Measurements from ENCODE around the gene TEX11.

TEX11 gene

DNA sequence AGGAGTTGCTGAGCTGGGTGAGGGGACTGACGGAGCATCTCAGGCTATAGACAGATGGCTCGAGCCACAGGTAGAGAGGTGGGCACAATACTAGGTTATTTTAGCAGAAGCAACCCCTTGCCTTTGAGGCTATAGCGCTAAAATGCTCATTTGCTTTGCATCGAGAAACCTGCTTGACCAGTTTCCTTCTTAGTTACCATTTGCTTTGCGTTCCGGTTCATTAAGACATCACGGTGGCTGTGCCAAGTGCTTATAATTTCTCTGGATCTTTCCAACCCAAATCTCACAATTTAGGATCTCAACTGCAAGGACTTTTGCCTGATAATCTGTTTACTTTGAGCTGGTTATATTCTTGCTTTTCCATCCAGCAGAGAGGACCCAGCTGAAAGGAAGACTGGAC is 423.0 kb downstream of the TEX11 start:
- no peak for DNase-seq

DNA sequence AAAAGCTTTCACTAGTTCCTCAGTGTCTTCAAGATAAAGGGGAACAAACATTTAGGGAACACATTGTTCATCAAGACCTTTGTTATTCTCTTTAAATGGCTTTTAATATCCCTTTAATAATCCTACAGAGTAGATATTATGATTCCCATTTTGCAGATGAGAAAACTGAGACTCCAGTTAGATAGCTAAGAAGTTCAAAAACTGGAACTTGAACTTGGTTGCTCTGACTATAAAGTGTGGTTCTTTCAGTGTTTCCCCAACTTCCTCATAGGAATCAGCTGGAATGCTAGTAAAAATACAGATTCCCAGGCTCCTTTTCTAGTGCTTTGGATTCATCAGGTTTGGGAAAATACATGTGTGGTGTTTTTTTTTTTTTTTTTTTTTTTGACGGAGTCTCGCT is 426.2 kb downstream of the TEX11 start:
- DNase-seq, result no peak

GRCh38 chrX:70481471-70482270 is 426.8 kb downstream of the TEX11 start:
- no peak for DNase-seq

- DNase-seq, result no peak
These were observed 427.9 kb downstream of the TEX11 start for GRCh38 chrX:70480660-70481018.

DNA sequence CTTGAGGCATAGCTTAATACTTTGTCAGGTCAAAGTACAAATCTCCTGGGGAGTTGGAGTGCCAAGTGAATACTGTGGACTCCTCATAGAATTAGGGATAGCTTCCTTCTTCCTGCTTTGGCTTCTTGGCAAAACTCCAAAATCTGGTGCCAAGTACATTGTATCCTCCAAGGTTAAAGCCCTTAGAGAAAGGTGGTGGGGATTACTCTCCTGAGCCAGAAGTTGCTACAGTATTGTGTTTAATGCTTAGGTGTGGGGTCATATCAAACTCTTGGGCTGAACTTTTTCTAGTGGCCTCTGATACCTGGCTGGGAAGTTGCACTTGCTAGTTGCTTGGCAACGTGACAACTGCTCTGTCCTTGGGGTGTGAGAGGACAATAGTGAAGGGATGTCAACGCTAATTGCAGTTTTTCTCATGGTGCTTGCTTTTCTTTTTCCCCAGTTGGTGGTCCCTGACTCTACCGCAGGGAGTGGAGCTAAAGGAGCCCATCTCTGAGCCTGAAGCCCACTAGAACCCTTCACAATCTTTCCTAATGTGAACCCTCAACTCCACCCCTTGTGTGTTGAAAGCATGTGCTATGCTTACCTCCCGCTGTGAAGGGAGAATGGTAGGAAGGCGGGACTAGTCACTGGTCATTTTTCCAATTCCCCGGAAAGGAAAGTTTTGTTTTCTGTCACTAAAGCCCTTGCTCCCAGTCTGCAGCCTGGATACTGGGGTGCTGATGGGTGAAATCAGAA is 428.4 kb downstream of the TEX11 start:
- DNase-seq, result no peak

GRCh38 chrX:70479247-70479921 is 429.1 kb downstream of the TEX11 start:
- DNase-seq, result no peak
